HG02610 (cell line): ENCODE measurements around the gene WNT7A.

Experiments used
- ATAC-seq: cut with Tn5 transposase; IDR thresholded peaks from one replicate; pipeline ENCODE4 v1.9.1; 2021; ENCODE audit warnings: mild to moderate bottlenecking, moderate library complexity; ENCODE audit not compliant: unreplicated experiment

WNT7A gene

GRCh38 chr3:13798401-13798800, 81.5 kb downstream of the WNT7A start:
- no peak for ATAC-seq

DNA sequence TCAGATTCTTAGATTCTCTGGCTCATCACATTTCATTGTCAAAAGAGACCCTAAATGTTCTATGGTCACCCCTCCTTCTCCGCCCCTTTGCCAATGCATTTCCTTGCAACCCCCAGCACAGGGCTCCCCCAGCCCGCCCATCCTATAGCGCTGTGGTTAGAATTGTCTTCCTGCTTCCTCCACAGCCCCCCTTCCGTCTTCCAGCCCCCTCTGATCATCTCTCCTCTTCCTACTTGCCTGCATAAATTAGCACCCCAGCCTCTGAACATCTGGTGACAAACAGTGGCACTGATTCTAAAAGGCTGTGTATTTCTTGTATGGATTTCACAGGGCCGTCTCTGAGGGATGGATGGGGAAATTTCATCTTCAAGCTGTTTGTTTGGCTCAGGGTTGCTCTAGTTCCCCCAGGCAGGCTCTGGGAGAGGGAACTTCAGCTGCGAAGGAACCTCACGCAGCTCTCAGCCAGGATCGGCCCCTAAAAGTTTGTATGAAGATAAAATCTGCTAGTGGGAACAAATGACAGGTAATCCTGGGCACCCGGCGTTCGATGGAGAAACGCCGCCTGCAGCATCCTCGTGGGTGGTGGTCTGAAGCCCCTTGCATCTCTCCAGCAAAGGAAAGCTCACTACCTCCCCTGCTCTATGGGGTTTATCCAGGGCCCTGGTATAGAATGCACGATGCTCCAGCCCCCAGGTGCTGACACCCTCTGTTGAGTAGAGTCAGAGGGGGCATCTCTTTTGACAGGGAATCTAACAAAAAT, 83.0 kb downstream of the WNT7A start:
- ATAC-seq = no peak

DNA sequence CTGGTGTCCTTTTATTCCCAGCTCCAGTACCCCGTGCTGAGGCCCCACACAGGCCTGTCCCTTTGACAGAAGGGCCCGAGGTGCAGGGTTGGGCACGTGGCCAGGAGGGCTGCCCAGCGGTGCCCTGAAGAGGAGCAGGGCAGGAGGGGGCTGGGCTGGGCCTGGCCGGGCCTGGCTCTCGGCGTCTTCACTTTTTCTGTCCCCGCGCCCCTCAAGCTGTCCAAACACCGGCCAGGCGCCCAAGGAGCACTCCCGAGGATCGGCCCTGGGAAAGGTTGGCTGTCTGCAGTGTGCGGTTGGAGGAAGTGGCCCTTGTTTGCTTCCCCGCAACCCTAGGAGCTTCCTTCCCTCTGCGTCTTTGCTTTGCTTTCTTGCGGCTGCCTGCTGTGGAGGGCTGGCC, 84.1 kb downstream of the WNT7A start:
- no peak for ATAC-seq

- no peak for ATAC-seq
Measured at GRCh38 chr3:13794322-13794721, 85.5 kb downstream of the WNT7A start.

GRCh38 chr3:13793451-13793850, 86.4 kb downstream of the WNT7A start:
- no peak for ATAC-seq

GRCh38 chr3:13792512-13793371, 87.1 kb downstream of the WNT7A start:
- no peak for ATAC-seq

DNA sequence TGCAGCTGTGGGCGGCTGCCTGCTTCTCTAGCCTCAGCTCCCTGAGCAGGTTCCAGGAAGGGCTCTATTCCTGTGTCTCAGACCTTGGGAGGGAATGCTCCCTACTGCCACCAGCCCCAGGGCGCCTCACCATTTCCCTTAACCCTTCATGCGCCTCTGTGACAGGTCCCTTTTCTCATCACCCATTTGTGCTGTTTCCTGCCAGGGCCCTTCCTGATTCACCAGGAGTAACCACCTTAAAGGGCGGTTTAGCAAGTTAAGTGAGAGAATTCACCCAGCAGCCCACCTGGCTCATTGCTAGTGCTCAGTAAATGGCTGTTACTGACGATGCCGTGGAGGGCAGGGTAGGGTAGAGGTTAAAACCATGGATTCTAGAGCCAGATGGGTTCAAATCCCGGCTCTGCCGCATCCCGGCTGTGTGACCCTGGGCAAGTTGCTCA, 87.8 kb downstream of the WNT7A start:
- ATAC-seq = no peak

DNA sequence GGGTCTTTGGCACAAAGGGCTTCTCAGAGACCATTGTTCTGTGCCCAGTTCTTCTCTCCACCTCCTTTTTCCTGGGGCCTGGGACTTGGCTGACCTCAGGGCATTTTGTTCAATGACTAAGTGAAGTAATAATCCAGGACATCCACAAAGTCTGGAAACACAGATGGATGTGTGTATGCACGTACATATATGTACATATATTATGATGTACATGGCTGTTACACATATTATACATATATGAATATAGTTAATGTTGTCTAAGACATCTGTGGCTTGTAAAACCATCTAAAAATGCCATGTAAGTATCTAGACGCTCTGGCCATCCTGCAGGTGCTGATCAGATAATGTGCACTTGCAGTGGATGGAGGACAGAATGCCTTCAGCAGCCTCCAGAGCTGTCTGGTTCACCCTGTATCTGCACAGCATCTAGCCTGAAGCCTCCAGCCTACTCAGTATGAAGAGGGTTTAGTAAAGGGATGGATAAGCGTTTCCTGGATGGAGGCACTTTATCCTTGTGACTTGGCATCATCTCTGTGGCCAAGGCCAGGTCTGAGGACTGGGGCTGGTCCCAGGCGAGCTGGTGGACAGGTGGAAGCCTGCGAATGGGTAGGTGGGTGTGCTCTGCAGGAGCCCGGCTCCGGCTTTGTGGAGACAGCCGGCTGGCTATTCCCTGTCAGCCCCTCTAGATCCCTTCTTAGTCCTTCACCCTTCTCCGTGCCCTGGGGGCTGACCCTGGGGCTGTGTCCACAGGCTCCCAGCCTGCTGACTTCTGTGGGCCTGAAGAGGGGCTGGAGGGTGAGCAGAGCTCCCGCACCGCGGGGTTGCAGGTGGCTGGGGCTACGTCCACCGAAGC, 88.4 kb downstream of the WNT7A start:
- no peak for ATAC-seq

GRCh38 chr3:13790376-13791197, 89.3 kb downstream of the WNT7A start:
- ATAC-seq = no peak

GRCh38 chr3:13788522-13789424, 91.1 kb downstream of the WNT7A start:
- ATAC-seq = no peak

DNA sequence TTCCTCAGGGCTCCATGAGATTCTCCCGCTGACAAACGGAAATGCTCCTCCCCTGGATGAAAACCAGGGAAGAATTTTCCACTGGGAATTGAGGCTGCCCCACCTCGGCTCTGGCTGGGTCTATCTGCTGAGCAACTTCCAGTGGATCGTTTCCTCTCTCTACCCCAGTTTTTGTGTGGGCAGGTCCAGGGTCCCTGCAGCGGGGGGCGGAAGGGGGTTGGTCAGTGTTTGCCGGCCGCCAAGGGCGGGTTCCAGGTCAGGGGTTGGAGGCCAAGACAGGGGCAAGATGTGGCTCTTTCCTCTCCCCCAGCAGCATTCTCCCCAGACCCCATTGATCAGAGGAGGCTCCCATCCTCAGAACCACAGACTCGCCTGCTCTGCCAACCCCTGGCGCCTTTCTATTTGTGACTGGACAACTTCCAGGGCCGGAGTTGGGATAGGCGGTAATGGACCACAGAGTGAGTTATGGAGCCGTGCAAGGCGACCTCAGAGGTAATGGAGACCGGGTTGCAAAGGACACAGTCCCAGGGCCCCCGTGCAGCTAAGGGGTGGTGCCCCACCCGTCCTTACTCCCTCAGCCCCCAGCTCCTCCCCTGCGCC, 92.2 kb downstream of the WNT7A start:
- ATAC-seq = no peak

- no peak for ATAC-seq
Measured at GRCh38 chr3:13786811-13787210, 93.1 kb downstream of the WNT7A start.

DNA sequence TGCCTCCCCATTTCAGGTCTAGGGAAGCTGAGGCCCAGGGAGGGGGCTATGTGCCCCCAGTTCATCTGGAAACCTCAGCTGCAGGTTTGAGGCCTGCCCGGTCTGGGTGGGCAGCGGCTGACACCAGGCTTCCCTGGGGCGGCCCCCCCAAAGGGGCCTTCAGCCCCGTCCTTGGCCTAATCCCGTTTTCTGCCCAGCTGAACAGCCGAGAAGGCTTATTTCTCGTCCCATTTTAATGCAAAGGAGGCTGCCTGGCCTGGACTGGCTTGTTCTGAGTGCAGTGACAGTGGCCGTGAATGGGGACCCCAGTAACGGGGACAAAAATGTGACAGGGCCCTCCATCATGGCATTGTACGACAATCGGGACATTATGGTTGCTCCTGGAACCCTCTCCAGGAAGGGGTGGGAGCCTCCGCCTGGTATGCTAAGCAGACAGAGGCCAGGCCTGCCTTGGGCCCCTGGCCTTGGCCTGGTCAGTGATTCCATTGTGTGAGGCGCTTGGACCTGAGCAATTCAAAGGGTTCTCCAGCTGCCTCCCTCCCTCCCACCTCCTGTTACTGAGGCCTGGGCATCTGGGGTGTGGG, 93.9 kb downstream of the WNT7A start:
- ATAC-seq = no peak

DNA sequence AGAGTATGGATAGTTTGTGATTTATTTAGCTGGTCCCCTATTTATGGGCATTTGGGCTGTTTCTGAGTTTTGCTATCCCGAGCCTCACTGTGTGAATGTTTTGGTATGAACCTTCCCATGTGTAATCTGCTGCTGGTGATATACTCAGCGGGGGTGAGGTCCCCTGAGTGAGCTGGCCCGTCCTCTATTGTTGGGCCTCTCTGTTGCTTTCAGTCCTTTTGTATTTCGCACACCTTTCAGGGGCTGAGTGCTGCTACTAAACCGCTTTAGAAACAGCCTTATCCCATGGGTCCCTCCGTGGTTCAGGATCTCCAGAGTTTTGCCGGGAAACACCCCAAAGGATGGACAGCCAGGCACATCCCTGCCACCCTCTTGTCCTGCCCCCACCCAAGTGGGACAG, 94.5 kb downstream of the WNT7A start:
- no peak for ATAC-seq

- ATAC-seq = no peak
Measured at GRCh38 chr3:13783476-13783875, 96.4 kb downstream of the WNT7A start.

- no peak for ATAC-seq
Measured at GRCh38 chr3:13782501-13782900, 97.4 kb downstream of the WNT7A start.

DNA sequence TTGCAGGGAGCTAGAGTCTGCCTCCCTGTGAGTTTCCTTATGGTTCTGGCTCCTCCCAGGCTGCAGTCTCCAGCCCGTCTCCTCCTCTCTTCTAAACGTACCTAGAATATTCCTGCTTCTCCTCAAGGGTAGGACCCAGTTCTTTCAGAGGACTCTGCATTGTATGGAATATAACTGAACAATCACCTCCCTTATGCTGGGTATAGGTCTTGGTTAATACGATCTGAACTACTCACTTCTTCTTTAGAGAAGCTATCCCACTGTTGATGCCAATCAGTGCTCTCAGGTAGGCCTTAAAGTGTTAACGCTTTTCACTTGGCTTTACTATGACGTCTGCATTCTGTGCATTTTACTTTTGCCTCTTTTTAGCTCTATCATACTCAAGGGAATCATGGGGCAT, 98.5 kb downstream of the WNT7A start:
- ATAC-seq = no peak

DNA sequence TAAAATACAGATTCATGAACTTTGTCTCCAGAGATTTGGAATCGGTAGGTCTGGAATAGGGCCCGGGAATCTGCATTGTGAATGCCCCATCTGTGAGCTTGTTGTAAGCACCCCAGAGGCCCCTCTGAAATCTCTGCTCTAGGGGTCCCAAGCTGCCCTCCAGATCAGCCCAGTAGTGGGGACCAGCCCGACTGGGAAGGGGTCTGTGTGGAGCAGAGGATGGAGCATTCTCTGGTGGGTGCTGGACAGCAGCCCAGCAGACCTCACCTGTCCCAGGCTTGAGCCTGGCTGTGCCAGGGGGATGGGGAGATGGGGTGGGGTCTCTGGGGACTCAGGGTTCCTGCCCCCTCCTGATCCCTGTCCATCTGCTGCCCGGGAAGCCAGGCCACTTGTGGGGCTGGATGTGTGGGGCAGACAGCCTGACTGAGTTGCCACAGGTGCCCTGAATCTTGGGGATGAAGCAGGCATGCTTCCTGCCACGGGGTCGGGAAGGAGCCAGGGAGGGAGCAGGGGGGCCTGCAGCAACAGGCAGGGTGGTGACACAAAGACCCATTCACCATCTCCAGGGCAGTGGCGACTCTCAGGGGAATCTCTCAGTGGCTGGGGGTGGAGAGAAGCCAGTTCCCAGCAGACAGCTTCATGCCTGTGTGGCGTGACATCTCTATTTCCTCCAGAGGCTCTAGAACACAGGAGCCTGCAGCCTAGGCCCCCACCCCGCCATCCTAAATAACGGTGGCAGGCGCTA, 99.3 kb downstream of the WNT7A start:
- no peak for ATAC-seq
